IPS-15b (cell line): ENCODE data around the gene PPAN.

Experiments
- H3K27me3 ChIP-seq: one replicate; pipeline ENCODE4 v1.6.1; 2013; ENCODE audit warnings: low read length; ENCODE audit not compliant: control insufficient read depth, insufficient read depth
- H3K36me3 ChIP-seq: one replicate; pipeline ENCODE4 v1.6.1; 2013; ENCODE audit warnings: low read length; ENCODE audit not compliant: control insufficient read depth, insufficient read depth
- H3K4me1 ChIP-seq: one replicate; pipeline ENCODE4 v1.6.1; 2013; ENCODE audit warnings: mild to moderate bottlenecking, low read length; ENCODE audit not compliant: control insufficient read depth, insufficient read depth
- H3K4me3 ChIP-seq: one replicate; pipeline ENCODE4 v1.5.1; 2013; ENCODE audit warnings: low read depth, low read length
- H3K9ac ChIP-seq: one replicate; pipeline ENCODE4 v1.6.1; 2013; ENCODE audit warnings: low read depth, mild to moderate bottlenecking, low read length
- H3K9me3 ChIP-seq: one replicate; pipeline ENCODE4 v1.6.1; 2013; ENCODE audit warnings: mild to moderate bottlenecking, low read length; ENCODE audit not compliant: control insufficient read depth, insufficient read depth

PPAN gene

DNA sequence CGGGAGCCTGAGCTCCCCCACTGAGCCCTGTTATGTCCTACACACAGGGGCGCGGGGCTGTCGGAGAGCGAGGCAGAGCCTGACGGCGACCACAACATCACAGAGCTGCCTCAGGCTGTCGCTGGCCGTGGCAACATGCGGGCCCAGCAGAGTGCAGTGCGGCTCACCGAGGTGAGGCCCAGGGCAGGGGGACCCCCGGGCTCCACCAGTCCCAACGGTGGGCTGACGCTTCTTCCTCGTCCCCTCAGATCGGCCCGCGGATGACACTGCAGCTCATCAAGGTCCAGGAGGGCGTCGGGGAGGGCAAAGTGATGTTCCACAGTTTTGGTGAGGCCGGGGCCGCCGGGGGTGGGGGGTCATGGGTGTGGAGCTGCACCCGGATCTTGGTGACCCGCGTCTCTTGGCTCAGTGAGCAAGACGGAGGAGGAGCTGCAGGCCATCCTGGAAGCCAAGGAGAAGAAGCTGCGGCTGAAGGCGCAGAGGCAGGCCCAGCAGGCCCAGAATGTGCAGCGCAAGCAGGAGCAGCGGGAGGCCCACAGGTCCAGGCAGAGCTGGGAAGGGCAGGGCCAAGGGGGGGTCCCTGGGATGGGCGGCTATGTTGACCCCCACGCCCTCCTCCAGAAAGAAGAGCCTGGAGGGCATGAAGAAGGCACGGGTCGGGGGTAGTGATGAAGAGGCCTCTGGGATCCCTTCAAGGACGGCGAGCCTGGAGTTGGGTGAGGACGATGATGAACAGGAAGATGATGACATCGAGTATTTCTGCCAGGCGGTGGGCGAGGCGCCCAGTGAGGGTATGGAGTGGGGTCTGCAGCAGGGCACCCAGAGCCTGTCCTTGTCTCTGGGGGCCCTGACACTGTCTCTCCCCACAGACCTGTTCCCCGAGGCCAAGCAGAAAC is 4.2 kb downstream of the PPAN start:
- Histone ChIP-seq H3K36me3 (peaks cover 51% of the 10 kb centered on the region), H3K4me3 (no peak overlapping the region), H3K4me1 (peaks cover 3% of the 10 kb centered on the region), H3K27me3 (no peaks in the 10 kb centered on the region), H3K9ac (no peak overlapping the region), H3K9me3 (no peaks in the 10 kb centered on the region)

DNA sequence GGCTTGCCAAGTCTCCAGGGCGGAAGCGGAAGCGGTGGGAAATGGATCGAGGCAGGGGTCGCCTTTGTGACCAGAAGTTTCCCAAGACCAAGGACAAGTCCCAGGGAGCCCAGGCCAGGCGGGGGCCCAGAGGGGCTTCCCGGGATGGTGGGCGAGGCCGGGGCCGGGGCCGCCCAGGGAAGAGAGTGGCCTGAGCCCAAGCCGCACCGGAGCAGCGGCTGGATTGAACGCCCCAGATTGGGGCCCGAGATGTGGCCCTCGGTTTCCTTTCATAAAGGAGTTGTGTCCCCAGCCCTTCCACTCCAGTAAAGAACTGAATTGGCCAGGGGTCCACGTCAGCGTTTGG is 4.8 kb downstream of the PPAN start:
- peaks cover 3% of the 10 kb centered on the region for H3K4me1 ChIP-seq
- no peak overlapping the region for H3K9ac ChIP-seq
- H3K27me3 ChIP-seq, result no peaks in the 10 kb centered on the region
- no peaks in the 10 kb centered on the region for H3K9me3 ChIP-seq
- no peak overlapping the region for H3K4me3 ChIP-seq
- H3K36me3 ChIP-seq, result peaks cover 57% of the 10 kb centered on the region

DNA sequence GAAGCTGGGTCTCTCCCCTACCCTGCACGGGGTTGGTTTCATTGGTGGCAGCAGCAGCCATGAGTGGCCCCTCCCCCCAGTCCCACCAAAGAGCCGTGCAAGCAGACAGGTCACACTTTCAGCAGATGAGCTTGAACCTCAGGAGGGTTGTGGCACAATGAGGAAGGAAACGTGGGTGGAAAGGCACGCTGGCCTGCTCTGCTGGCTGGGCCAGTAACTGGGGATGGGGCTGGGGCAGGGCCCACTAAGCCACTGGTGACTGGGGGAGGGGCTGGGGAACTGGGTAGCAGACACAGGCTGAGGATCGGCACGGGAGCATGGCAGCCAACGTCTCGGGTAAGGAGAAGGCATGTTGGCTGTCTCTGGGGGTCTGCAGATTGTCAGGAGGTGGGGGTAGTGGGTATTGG is 5.2 kb downstream of the PPAN start, which contains the start of gene P2RY11:
TSS of gene P2RY11 (plus strand) at position 289 of the 407 bp plus-strand sequence. CDS start at position 318, 29 bp downstream.
- H3K9me3 ChIP-seq, result no peaks in the 10 kb centered on the region
- no peak within 1 kb of the TSS for H3K4me3 ChIP-seq
- no peak within 1 kb of the TSS for H3K9ac ChIP-seq
- H3K36me3 ChIP-seq, result peaks cover 61% of the 10 kb centered on the region
- H3K4me1 ChIP-seq, result peaks cover 3% of the 10 kb centered on the region
- no peaks in the 10 kb centered on the region for H3K27me3 ChIP-seq

DNA sequence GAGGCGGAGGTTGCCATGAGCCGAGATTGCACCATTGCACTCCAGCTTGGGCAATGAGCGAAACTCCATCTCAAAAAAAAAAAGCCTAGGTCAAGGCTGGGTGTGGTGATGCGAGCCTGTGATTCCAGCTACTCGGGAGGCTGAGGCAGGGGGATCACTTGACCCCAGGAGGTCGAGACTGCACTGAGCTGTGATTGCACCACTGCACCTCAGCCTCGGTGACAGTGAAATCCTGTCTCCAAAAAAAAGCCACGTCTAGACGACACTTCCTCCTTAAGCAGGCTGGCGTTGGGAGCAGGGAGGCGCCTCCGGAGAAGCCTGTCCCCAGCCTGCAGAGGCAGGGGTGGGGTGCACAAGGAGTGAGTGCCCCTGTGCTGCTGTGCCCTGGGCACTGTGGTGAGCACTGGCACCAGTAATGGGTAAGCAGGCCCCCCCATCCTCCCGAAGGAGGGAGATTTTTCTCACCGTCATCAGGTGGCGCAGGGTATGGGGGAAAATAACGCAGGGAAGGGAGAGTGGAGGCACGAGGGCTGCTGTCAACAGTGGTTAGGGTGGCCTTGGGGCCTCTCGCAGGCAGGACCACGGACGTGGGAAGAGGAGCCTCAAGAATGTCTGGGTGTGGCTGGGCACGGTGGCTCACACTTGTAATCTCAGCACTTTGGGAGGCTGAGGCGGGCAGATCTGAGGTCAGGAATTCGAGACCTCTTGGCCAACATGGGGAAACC is 6.0 kb downstream of the PPAN start:
- no peak overlapping the region for H3K9ac ChIP-seq
- H3K4me1 ChIP-seq, result peaks cover 2% of the 10 kb centered on the region
- H3K4me3 ChIP-seq, result no peak overlapping the region
- no peaks in the 10 kb centered on the region for H3K9me3 ChIP-seq
- H3K36me3 ChIP-seq, result peaks cover 67% of the 10 kb centered on the region
- no peaks in the 10 kb centered on the region for H3K27me3 ChIP-seq

DNA sequence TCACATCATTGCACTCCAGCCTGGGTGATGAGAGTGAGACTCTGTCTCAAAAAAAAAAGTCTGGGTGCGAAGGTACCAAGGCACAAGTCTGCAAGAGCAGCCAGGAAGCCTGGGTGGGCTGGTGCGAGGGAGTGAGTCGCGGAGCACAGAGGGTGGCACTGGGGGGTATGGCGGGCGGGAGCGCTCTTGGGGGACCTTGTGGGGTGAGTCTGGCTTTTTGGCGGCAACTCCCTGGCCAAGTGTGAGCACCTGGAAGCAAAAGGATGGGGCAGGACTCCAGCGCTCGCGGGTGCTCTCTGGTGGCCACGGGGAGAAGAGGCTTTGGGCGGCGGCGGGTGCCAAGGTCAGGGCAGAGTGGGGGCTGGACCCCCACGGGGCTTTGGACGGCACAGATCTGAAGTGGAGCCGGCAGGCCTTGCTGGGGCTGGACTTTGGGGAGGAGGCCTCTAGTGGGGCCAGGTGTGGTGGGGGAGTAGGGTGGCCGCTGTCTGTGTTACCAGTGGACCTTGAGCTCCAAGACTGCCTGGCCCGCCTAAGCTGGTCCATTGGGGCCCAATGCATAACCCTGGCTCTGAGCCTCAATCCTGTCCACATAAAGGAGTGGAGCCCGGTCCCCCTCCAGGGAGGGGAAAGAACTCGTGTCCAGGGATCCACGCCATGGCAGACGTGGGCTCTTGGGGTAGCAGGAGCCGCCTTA is 6.9 kb downstream of the PPAN start:
- no peak overlapping the region for H3K9ac ChIP-seq
- H3K4me1 ChIP-seq, result no peaks in the 10 kb centered on the region
- H3K27me3 ChIP-seq, result no peaks in the 10 kb centered on the region
- H3K9me3 ChIP-seq, result no peaks in the 10 kb centered on the region
- H3K36me3 ChIP-seq, result peaks cover 65% of the 10 kb centered on the region
- H3K4me3 ChIP-seq, result no peak overlapping the region

DNA sequence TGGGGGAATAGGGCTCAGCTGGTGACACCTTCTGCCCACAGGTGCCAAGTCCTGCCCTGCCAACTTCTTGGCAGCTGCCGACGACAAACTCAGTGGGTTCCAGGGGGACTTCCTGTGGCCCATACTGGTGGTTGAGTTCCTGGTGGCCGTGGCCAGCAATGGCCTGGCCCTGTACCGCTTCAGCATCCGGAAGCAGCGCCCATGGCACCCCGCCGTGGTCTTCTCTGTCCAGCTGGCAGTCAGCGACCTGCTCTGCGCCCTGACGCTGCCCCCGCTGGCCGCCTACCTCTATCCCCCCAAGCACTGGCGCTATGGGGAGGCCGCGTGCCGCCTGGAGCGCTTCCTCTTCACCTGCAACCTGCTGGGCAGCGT is 7.4 kb downstream of the PPAN start:
- Histone ChIP-seq H3K4me3 (no peak overlapping the region), H3K27me3 (no peaks in the 10 kb centered on the region), H3K9me3 (no peaks in the 10 kb centered on the region), H3K4me1 (no peaks in the 10 kb centered on the region), H3K36me3 (peaks cover 60% of the 10 kb centered on the region), H3K9ac (no peak overlapping the region)

DNA sequence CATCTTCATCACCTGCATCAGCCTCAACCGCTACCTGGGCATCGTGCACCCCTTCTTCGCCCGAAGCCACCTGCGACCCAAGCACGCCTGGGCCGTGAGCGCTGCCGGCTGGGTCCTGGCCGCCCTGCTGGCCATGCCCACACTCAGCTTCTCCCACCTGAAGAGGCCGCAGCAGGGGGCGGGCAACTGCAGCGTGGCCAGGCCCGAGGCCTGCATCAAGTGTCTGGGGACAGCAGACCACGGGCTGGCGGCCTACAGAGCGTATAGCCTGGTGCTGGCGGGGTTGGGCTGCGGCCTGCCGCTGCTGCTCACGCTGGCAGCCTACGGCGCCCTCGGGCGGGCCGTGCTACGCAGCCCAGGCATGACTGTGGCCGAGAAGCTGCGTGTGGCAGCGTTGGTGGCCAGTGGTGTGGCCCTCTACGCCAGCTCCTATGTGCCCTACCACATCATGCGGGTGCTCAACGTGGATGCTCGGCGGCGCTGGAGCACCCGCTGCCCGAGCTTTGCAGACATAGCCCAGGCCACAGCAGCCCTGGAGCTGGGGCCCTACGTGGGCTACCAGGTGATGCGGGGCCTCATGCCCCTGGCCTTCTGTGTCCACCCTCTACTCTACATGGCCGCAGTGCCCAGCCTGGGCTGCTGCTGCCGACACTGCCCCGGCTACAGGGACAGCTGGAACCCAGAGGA is 7.9 kb downstream of the PPAN start:
- Histone ChIP-seq H3K27me3 (no peaks in the 10 kb centered on the region), H3K4me1 (no peaks in the 10 kb centered on the region), H3K36me3 (peaks cover 59% of the 10 kb centered on the region), H3K9me3 (no peaks in the 10 kb centered on the region), H3K4me3 (no peak overlapping the region), H3K9ac (no peak overlapping the region)

DNA sequence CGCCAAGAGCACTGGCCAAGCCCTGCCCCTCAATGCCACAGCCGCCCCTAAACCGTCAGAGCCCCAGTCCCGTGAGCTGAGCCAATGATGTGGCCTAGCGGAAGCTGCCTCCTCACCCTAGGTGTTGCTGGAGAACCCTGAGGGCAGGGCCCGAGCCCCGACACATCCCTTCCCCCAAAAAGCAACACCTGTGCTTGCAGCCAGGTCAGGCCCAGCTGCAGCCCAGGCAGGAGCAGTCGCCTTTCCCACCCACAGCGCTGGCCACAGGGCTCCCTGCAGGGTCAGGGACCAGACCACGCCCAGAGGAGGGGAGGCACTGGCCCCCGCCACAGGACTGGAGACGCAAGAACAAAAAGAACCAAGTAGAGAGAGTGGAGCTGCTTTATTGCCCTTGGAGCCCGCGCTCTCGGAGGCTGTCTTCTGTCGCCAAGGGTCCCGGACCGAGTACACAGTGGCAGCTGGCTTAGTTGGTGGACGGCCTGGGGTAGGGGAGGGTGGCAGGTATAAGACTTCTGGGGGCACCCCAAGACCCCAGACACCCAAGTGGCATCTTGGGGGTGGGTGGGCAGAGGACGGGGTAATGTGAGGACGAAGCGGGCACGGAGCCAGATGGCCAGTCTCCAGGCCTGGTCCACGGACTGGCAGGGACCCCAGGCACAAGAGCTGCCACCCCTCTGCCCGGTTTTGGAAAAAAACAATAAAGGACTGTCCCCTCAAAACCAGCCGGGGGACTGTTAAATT is 8.7 kb downstream of the PPAN start:
- Histone ChIP-seq H3K9ac (no peak overlapping the region), H3K9me3 (no peaks in the 10 kb centered on the region), H3K4me1 (no peaks in the 10 kb centered on the region), H3K36me3 (peaks cover 55% of the 10 kb centered on the region), H3K4me3 (no peak overlapping the region), H3K27me3 (no peaks in the 10 kb centered on the region)

DNA sequence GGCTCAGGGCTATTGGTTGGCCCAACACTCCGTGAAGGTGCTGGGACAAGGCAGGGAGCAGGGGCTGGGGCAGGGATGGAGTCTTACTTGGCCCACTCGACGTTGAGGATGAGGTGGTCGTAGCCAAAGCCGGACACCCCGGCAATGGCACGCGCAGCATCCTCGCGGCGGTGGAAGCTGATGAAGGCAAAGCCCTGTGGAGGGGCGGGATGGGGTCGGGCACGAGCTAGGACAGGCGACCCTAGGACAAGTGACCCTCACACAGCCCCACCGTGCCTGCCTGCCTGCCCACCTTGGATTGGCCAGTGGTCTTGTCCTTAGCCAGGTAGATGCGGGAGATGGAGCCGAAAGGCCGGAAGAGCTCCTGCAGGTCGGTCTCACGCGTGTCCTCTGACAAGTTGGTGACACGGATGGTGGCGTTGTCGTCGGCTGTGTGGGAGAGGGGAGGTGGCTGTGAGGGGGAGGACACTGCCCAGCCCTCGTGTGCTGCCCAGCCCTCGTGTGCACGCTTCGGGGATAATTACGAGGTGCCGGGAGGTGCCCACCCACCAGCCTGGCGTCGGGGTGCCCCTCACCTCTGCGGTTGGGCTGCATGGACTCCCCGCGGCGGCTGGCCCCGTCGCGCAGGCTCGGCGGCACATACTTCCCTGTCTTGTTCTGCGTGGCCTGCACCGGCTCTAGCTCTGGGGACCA is 9.4 kb downstream of the PPAN start:
- H3K4me1 ChIP-seq, result no peaks in the 10 kb centered on the region
- H3K9ac ChIP-seq, result no peak overlapping the region
- H3K9me3 ChIP-seq, result no peaks in the 10 kb centered on the region
- no peaks in the 10 kb centered on the region for H3K27me3 ChIP-seq
- no peak overlapping the region for H3K4me3 ChIP-seq
- peaks cover 48% of the 10 kb centered on the region for H3K36me3 ChIP-seq

DNA sequence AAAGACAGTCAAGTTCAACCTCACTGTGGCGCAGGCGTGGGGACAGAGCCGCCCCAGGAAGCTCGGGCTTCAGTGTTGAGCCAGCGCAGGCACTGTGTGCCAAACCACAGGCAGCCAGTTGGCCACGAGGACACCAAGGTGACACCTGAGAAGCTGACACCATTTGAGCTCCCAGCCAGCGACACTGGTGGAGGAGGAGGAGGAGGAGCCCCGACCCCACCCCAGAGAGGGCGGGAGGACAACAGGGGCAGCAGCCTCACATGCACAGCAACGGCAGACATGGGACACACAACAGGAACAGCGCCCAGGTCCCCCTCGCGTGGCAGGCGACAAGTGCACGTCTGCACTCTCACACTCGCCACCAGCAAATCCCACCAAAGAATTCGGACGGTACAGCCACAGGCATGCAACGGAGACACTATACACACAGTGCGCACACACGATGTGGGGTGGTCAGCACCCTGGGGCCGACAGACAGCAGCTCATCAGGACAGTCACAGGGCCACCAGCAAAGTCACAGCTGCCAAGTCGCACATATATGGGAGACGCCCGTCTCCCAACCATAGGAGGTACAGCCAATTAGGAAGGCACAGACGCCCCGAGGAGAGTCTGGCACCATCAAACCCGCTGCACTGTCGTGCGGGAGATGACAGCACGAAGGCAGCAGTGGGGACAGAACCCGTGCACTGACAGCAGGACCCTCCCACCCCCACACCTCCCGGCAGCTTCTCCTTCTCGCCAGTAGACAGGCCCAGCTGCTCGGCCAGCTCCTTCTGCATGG is 10.1 kb downstream of the PPAN start:
- H3K36me3 ChIP-seq, result peaks cover 41% of the 10 kb centered on the region
- H3K9ac ChIP-seq, result no peak overlapping the region
- no peaks in the 10 kb centered on the region for H3K9me3 ChIP-seq
- H3K4me3 ChIP-seq, result no peak overlapping the region
- H3K27me3 ChIP-seq, result no peaks in the 10 kb centered on the region
- H3K4me1 ChIP-seq, result no peaks in the 10 kb centered on the region
